Glutamatergic neuron (in vitro differentiated cells): ENCODE data around the gene BCAS4. TPM values are rescaled to one million over a fixed set of nuclear protein-coding genes. Genes with fewer than 3 reads are reported as not detected.

ENCODE experiments used
- DNase-seq: peaks from one replicate; pipeline ENCODE4 v3.0.0; 2022
- H3K27ac Mint-ChIP-seq: one replicate; pipeline ENCODE4 v1.8.0; 2020; ENCODE audit warnings: mild to moderate bottlenecking, mixed read lengths, inconsistent platforms; ENCODE audit not compliant: unreplicated experiment
- H3K27me3 Mint-ChIP-seq: one replicate; pipeline ENCODE4 v1.8.0; 2020; ENCODE audit warnings: mild to moderate bottlenecking, moderate library complexity, mixed read lengths, inconsistent platforms; ENCODE audit not compliant: unreplicated experiment
- H3K36me3 Mint-ChIP-seq: one replicate; pipeline ENCODE4 v1.8.0; 2020; ENCODE audit warnings: mild to moderate bottlenecking, mixed read lengths, inconsistent platforms; ENCODE audit not compliant: unreplicated experiment
- H3K4me1 Mint-ChIP-seq: one replicate; pipeline ENCODE4 v1.8.0; 2020; ENCODE audit warnings: mild to moderate bottlenecking, low read depth, mixed read lengths, inconsistent platforms; ENCODE audit not compliant: unreplicated experiment
- H3K4me3 Mint-ChIP-seq: one replicate; pipeline ENCODE4 v1.8.0; 2020; ENCODE audit warnings: mild to moderate bottlenecking, mixed read lengths, inconsistent platforms; ENCODE audit not compliant: unreplicated experiment
- H3K9me3 Mint-ChIP-seq: one replicate; pipeline ENCODE4 v1.8.0; 2020; ENCODE audit warnings: mild to moderate bottlenecking, moderate library complexity, mixed read lengths, inconsistent platforms; ENCODE audit not compliant: unreplicated experiment
- CTCF ChIP-seq: fragments of 200-600 bp; sonication (generic); IDR thresholded peaks from one replicate; pipeline ENCODE4 v1.5.0; 2021; ENCODE audit not compliant: partially characterized antibody, unreplicated experiment
- total RNA-seq: library from RNA; stranded (reverse); fragmentation: NEBNext Ultra II Directional; extraction: Animal tissue kit (Norgen Biotek cat#: 25700); gene quantifications from one replicate; pipeline ENCODE4 v1.2.1, GENCODE V29; 2021; ENCODE audit not compliant: unreplicated experiment

The BCAS4 gene
- total RNA-seq, 1 donor from 2014 or later, result 5.5 TPM

GRCh38 chr20:50852085-50852484, 57.2 kb downstream of the BCAS4 start:
- DNase-seq, result no peak
- no peaks in the 10 kb centered on the region for H3K4me1 Mint-ChIP-seq
- no peaks in the 10 kb centered on the region for H3K36me3 Mint-ChIP-seq
- TF ChIP-seq CTCF, result no peak
- no peak overlapping the region for H3K4me3 Mint-ChIP-seq
- peaks cover 4% of the 10 kb centered on the region for H3K27me3 Mint-ChIP-seq
- peaks cover 7% of the 10 kb centered on the region for H3K9me3 Mint-ChIP-seq
- no peak overlapping the region for H3K27ac Mint-ChIP-seq

- no peak for TF ChIP-seq CTCF
- H3K4me3 Mint-ChIP-seq, result no peak overlapping the region
- H3K27ac Mint-ChIP-seq, result no peak overlapping the region
- no peaks in the 10 kb centered on the region for H3K36me3 Mint-ChIP-seq
- no peak for DNase-seq
- peaks cover 4% of the 10 kb centered on the region for H3K9me3 Mint-ChIP-seq
- H3K27me3 Mint-ChIP-seq, result peaks cover 4% of the 10 kb centered on the region
- peaks cover 2% of the 10 kb centered on the region for H3K4me1 Mint-ChIP-seq
Observed at GRCh38 chr20:50854506-50855249, 59.8 kb downstream of the BCAS4 start.

GRCh38 chr20:50855498-50856474, 60.9 kb downstream of the BCAS4 start:
- no peak overlapping the region for H3K27ac Mint-ChIP-seq
- H3K4me3 Mint-ChIP-seq, result peak overlapping the region; percentile 47

GRCh38 chr20:50856475-50857041, 61.7 kb downstream of the BCAS4 start:
- Mint-ChIP-seq H3K9me3 (peaks cover 4% of the 10 kb centered on the region), H3K4me1 (peaks cover 2% of the 10 kb centered on the region), H3K27ac (no peak overlapping the region), H3K36me3 (no peaks in the 10 kb centered on the region), H3K27me3 (peaks cover 4% of the 10 kb centered on the region), H3K4me3 (no peak overlapping the region)
- no peak for TF ChIP-seq CTCF
- DNase-seq, result no peak

More at GRCh38 chr20:50855498-50856474, 60.9 kb downstream of the BCAS4 start:
- peaks cover 4% of the 10 kb centered on the region for H3K9me3 Mint-ChIP-seq
- peaks cover 2% of the 10 kb centered on the region for H3K4me1 Mint-ChIP-seq
- no peak for DNase-seq
- H3K36me3 Mint-ChIP-seq, result no peaks in the 10 kb centered on the region
- no peak for TF ChIP-seq CTCF
- H3K27me3 Mint-ChIP-seq, result peaks cover 4% of the 10 kb centered on the region
